ENCODE results near the gene TMPRSS9. TPM values are rescaled to one million over a fixed set of nuclear protein-coding genes. Genes with fewer than 3 reads are reported as not detected.

Gene TMPRSS9
- polyA plus RNA-seq, 3 donors: 0.12 to 0.30 TPM; not detected in 1

DNA sequence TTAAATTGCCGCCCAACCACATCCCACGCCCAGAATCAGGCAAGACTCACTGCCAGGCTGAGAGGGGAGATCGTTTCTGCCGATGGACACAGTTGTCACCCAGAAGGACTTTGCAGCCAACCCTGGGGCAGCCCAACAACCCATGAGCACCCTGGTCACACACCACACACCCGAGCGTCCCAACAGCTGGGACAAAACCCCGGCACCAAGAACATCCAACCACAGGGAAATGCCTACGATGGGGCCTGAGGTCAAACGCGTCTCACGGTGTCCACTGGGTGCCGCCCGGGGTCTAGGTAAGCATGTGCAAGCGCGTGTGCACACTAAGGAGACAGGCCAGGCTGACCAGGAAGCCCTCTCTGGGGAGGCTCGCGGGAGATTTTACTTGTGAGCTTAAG, 83.7 kb downstream of the TMPRSS9 start:
- Histone ChIP-seq H3K4me3 (replicated peaks in 1 of 3; ENCODE audit: low read depth in 2 of 3, low read length in 3 of 3) (no peak overlapping the region), H3K4me2 (replicated peaks; ENCODE audit: extremely low read depth, low read length, poor library complexity, severe bottlenecking) (no peak overlapping the region), H3K27ac (ENCODE audit: low read depth in 1 of 2, low read length in 2 of 2) (no peak overlapping the region), H2AFZ (ENCODE audit: insufficient read depth, low read depth, low read length, poor library complexity, severe bottlenecking) (no peak overlapping the region), H3K9me3 (replicated peaks in 1 of 2; ENCODE audit: control insufficient read depth in 1 of 2, insufficient read depth in 1 of 2, low read length in 2 of 2) (no peaks in the 10 kb centered on the region), H3K9ac (ENCODE audit: insufficient read depth, low read length, poor library complexity, severe bottlenecking) (no peak overlapping the region), H3K36me3 (replicated peaks in 1 of 2; ENCODE audit: control insufficient read depth in 1 of 2, insufficient read depth in 2 of 2, low read length in 2 of 2) (peaks cover 33 to 48% of the 10 kb centered on the region in 2 donors), H3K27me3 (ENCODE audit: control insufficient read depth in 2 of 2, insufficient read depth in 2 of 2, low read length in 2 of 2) (no peaks in the 10 kb centered on the region), H3K79me2 (ENCODE audit: insufficient read depth, low read length) (peaks cover 80% of the 10 kb centered on the region), H4K20me1 (ENCODE audit: insufficient read depth, low read length) (no peaks in the 10 kb centered on the region), H3K4me1 (ENCODE audit: control insufficient read depth in 1 of 2, insufficient read depth in 2 of 2, low read length in 2 of 2) (no peaks in the 10 kb centered on the region)
- H3K4me3 Mint-ChIP-seq: no peak overlapping the region
- TF ChIP-seq, protein P1, sequence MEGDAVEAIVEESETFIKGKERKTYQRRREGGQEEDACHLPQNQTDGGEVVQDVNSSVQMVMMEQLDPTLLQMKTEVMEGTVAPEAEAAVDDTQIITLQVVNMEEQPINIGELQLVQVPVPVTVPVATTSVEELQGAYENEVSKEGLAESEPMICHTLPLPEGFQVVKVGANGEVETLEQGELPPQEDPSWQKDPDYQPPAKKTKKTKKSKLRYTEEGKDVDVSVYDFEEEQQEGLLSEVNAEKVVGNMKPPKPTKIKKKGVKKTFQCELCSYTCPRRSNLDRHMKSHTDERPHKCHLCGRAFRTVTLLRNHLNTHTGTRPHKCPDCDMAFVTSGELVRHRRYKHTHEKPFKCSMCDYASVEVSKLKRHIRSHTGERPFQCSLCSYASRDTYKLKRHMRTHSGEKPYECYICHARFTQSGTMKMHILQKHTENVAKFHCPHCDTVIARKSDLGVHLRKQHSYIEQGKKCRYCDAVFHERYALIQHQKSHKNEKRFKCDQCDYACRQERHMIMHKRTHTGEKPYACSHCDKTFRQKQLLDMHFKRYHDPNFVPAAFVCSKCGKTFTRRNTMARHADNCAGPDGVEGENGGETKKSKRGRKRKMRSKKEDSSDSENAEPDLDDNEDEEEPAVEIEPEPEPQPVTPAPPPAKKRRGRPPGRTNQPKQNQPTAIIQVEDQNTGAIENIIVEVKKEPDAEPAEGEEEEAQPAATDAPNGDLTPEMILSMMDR (IDR thresholded peaks at IDR 0.05): no peak
- intact Hi-C loops (cut with micrococcal nuclease): no loop called here
- no peaks in the 10 kb centered on the region for H3K9me3 Mint-ChIP-seq
- DNase-seq: no peak
- H3K27ac Mint-ChIP-seq: no peak overlapping the region
- peaks cover 0 to 2% (median 0%) of the 10 kb centered on the region in 3 donors for H3K27me3 Mint-ChIP-seq (ENCODE audit: low read depth in 3 of 3)
- H3K4me1 Mint-ChIP-seq: peaks cover 9% of the 10 kb centered on the region
- H3K36me3 Mint-ChIP-seq: peaks cover 35 to 61% of the 10 kb centered on the region in 2 donors
- 99% methylated on average over 15 of the region's 17 CpGs for WGBS (ENCODE audit: insufficient coverage)

DNA sequence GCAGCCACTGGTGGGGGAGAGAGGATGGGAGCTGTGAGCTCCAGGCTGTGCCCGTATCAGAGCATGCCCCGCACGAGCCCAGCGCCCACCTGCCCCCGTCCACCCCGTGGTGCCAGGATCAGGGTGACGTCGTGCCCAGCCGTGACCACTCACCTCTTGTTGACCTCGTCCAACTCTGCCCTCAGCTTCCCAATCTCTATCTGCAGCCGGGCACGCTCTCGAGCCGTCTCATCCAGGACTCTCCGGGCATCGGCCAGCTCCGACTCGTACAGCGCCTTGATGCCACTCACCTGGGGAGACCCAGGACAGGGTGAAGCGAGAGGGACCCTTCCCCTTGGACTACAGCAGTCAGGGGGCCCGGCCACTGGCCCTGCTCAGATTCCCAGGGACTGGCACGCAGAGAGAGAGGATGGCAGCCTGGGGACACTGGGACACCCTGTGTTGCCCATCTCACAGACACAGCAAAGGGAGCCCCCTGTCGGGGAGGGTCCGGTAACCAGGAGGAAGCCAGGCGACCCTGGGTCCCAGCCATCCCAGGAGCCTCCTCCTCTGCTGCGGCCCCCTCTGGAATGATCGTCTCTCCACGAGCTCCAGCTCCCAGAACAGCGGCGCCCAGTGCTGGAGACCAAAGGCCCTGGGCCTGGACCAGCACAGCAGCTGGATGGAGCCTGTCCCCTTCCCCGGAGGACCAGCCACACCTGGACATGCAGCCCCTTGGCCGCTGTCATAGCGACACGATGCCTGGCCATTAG, 84.4 kb downstream of the TMPRSS9 start:
- peaks cover 82% of the 10 kb centered on the region for H3K79me2 ChIP-seq (ENCODE audit: insufficient read depth, low read length)
- intact Hi-C loops (cut with micrococcal nuclease): no loop called here
- peaks cover 0 to 2% (median 0%) of the 10 kb centered on the region in 3 donors for H3K27me3 Mint-ChIP-seq (ENCODE audit: low read depth in 3 of 3)
- TF ChIP-seq, protein P1 (IDR thresholded peaks at IDR 0.05): no peak
- H3K4me3 Mint-ChIP-seq: no peak overlapping the region
- whole genome bisulfite sequencing (ENCODE audit: insufficient coverage): 96% methylated on average over 30 of the region's 34 CpGs
- H3K36me3 ChIP-seq (replicated peaks in 1 of 2; ENCODE audit: control insufficient read depth in 1 of 2, insufficient read depth in 2 of 2, low read length in 2 of 2): peaks cover 33 to 44% of the 10 kb centered on the region in 2 donors
- peaks cover 35 to 60% of the 10 kb centered on the region in 2 donors for H3K36me3 Mint-ChIP-seq
- DNase-seq: no peak
- H3K9me3 ChIP-seq (replicated peaks in 1 of 2; ENCODE audit: control insufficient read depth in 1 of 2, insufficient read depth in 1 of 2, low read length in 2 of 2): no peaks in the 10 kb centered on the region
- H3K4me1 Mint-ChIP-seq: peaks cover 9% of the 10 kb centered on the region
- H2AFZ ChIP-seq (ENCODE audit: insufficient read depth, low read depth, low read length, poor library complexity, severe bottlenecking): no peak overlapping the region
- H3K4me3 ChIP-seq (replicated peaks in 1 of 3; ENCODE audit: low read depth in 2 of 3, low read length in 3 of 3): no peak overlapping the region
- no peaks in the 10 kb centered on the region for H3K27me3 ChIP-seq (ENCODE audit: control insufficient read depth in 2 of 2, insufficient read depth in 2 of 2, low read length in 2 of 2)
- H3K9me3 Mint-ChIP-seq: no peaks in the 10 kb centered on the region
- no peaks in the 10 kb centered on the region for H4K20me1 ChIP-seq (ENCODE audit: insufficient read depth, low read length)
- H3K27ac Mint-ChIP-seq: no peak overlapping the region
- H3K4me1 ChIP-seq (ENCODE audit: control insufficient read depth in 1 of 2, insufficient read depth in 2 of 2, low read length in 2 of 2): no peaks in the 10 kb centered on the region
- H3K27ac ChIP-seq (ENCODE audit: low read depth in 1 of 2, low read length in 2 of 2): no peak overlapping the region
- H3K4me2 ChIP-seq (replicated peaks; ENCODE audit: extremely low read depth, low read length, poor library complexity, severe bottlenecking): no peak overlapping the region
- H3K9ac ChIP-seq (ENCODE audit: insufficient read depth, low read length, poor library complexity, severe bottlenecking): no peak overlapping the region
